Hepatocyte (in vitro differentiated cells): ENCODE data around the gene GLIS2.

ENCODE experiments used
- EZH2 ChIP-seq: fragments of 200-600 bp; sonication (generic); IDR thresholded peaks from 2 replicates; pipeline ENCODE4 v1.6.1; 2016; ENCODE audit warnings: antibody characterized with exemption, mild to moderate bottlenecking, borderline replicate concordance
- TF ChIP-seq, protein P1 (sequence below): fragments of 200-600 bp; sonication (generic); IDR thresholded peaks from 2 replicates; pipeline ENCODE4 v1.5.1; 2016; ENCODE audit warnings: antibody characterized with exemption, mild to moderate bottlenecking; ENCODE audit not compliant: poor library complexity

DNA sequence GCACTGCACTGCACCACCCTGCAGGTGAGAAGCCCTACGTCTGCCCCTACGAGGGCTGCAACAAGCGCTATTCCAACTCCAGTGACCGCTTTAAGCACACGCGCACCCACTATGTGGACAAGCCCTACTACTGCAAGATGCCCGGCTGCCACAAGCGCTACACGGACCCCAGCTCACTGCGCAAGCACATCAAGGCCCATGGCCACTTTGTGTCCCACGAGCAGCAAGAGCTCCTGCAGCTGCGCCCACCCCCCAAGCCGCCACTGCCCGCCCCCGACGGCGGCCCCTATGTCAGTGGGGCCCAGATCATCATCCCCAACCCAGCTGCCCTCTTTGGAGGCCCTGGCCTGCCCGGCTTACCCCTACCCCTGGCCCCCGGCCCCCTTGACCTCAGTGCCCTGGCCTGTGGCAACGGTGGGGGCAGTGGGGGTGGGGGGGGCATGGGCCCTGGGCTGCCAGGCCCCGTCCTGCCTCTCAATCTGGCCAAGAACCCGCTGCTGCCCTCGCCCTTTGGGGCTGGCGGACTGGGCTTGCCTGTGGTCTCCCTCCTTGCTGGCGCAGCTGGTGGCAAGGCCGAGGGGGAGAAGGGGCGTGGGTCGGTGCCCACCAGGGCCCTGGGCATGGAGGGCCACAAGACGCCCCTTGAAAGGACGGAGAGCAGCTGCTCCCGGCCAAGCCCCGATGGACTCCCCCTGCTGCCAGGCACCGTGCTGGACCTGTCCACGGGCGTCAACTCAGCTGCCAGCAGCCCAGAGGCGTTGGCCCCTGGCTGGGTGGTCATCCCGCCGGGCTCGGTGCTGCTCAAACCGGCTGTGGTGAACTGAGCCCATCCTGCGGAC is 21.1 kb downstream of the GLIS2 start:
- TF ChIP-seq, protein P1, sequence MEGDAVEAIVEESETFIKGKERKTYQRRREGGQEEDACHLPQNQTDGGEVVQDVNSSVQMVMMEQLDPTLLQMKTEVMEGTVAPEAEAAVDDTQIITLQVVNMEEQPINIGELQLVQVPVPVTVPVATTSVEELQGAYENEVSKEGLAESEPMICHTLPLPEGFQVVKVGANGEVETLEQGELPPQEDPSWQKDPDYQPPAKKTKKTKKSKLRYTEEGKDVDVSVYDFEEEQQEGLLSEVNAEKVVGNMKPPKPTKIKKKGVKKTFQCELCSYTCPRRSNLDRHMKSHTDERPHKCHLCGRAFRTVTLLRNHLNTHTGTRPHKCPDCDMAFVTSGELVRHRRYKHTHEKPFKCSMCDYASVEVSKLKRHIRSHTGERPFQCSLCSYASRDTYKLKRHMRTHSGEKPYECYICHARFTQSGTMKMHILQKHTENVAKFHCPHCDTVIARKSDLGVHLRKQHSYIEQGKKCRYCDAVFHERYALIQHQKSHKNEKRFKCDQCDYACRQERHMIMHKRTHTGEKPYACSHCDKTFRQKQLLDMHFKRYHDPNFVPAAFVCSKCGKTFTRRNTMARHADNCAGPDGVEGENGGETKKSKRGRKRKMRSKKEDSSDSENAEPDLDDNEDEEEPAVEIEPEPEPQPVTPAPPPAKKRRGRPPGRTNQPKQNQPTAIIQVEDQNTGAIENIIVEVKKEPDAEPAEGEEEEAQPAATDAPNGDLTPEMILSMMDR = no peak
- no peak for TF ChIP-seq EZH2
